GM19328 (cell line): Measurements from ENCODE around the gene CA10.

Source experiments
- ATAC-seq: cut with Tn5 transposase; IDR thresholded peaks from one replicate; pipeline ENCODE4 v1.9.1; 2021; ENCODE audit warnings: mild to moderate bottlenecking, moderate library complexity; ENCODE audit not compliant: unreplicated experiment

Gene CA10

GRCh38 chr17:51890710-51891109, 267.8 kb downstream of the CA10 start:
- no peak for ATAC-seq

- no peak for ATAC-seq
Observed at GRCh38 chr17:51888816-51889215, 269.7 kb downstream of the CA10 start.

- no peak for ATAC-seq
Observed at GRCh38 chr17:51876986-51877385, 281.5 kb downstream of the CA10 start.

DNA sequence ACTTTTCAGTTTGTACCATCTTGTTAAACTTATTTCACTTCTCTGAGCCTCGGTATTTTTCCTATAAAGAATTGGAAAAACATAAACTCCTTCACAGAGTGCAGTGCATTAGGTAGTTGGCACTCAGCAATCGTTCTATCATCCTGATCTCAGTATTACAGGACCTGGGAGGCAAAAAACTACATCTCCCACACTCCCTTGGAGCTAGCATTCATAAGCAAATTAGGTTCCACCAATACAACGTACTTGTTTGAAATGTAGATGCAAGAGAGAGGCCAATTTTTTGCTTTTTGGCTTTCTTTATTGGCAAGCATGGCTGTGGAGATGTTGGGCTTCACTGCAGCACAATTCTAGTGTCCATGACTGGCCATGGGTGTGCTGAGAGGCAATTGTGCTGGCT, 285.2 kb downstream of the CA10 start:
- no peak for ATAC-seq

- no peak for ATAC-seq
Observed at GRCh38 chr17:51869387-51869786, 289.1 kb downstream of the CA10 start.

- ATAC-seq = no peak
Observed at GRCh38 chr17:51860954-51861561, 297.5 kb downstream of the CA10 start.

- no peak for ATAC-seq
Observed at GRCh38 chr17:51857052-51857597, 301.4 kb downstream of the CA10 start.

- ATAC-seq = no peak
Observed at GRCh38 chr17:51855806-51856205, 302.7 kb downstream of the CA10 start.

GRCh38 chr17:51853857-51854256, 304.7 kb downstream of the CA10 start:
- ATAC-seq = no peak

GRCh38 chr17:51852603-51853002, 305.9 kb downstream of the CA10 start:
- no peak for ATAC-seq

GRCh38 chr17:51850201-51850600, 308.3 kb downstream of the CA10 start:
- ATAC-seq = no peak

GRCh38 chr17:51848451-51848850, 310.1 kb downstream of the CA10 start:
- no peak for ATAC-seq

GRCh38 chr17:51846566-51846965, 311.9 kb downstream of the CA10 start:
- no peak for ATAC-seq

GRCh38 chr17:51845776-51846175, 312.7 kb downstream of the CA10 start:
- ATAC-seq = no peak

- ATAC-seq = no peak
Observed at GRCh38 chr17:51842763-51843162, 315.8 kb downstream of the CA10 start.

GRCh38 chr17:51841669-51842068, 316.8 kb downstream of the CA10 start:
- no peak for ATAC-seq

DNA sequence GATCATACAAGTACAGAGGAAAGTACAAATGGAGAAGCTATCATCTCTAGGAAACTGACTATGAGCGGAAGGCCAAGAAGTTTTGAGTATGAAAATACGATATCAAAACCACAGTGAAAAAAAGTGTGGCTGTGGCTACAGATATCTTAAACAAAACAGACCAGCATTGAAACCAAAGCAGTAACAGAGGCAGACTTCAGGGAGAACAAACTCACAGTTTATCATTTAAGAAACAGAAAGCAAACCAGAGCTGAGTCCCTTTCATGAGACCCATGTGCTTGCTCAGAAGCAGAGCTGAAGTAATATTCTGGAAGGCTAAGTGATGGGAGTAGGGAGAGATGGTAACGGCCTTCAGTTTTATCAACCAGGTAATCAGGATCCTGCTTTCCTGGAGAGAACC, 317.8 kb downstream of the CA10 start:
- ATAC-seq = no peak

DNA sequence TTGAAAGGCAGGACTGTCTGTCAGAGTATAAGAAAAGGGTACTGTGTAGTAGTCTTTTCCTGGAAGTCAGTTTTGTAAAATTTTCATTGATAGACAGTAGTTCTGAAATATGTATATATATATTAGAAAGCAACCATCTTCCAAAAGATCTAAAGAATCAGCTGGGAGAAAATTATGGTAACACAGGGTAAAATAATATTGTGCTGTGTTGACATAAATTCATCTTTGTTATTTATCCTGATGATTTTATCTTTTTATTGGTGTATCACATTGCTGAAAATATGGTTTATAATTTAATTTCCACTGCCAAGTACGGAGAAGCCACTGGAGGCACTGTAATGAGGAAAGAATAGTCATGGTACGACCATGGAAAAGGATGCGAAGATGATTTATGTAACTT, 324.9 kb downstream of the CA10 start:
- no peak for ATAC-seq

DNA sequence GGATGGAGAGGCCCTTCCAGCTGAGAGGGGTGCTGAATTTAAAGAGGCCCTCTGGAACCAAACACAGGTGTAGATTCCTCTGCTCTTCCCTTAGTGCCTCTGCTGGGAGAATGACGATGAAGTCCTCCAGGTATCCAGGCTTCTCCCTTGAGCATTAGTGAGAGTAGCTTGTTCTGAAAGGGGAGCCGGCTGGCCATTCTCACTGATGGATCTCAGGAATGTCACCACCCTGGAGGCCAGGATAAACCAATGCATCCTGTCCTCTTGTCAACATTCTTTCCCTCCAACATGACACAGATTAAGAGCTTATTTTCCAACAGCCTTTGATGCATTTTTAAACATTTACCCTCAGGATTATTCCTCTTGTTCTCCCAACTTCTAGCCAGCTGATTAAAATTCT, 325.5 kb downstream of the CA10 start:
- no peak for ATAC-seq

DNA sequence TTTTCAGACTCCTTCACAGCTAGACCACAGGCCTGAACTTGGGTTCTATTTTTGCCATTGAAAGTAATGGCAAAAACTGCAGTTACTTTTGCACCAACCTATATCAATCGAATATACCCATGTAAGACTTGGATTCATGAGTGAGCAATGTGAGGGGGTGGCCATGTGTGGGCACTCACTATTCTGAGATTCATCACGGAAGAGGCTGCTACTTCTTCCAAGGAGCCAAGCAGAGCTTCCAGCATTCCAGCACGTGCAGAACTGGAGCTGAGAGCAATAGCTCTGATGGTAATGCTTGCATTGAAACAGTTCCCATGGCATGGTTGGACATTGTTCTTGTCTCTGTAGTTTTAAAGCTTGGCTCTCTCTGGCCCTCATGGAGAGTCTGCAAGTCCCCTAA, 327.6 kb downstream of the CA10 start:
- no peak for ATAC-seq

GRCh38 chr17:51830451-51830850, 328.1 kb downstream of the CA10 start:
- no peak for ATAC-seq

- ATAC-seq = no peak
Observed at GRCh38 chr17:51828901-51829300, 329.6 kb downstream of the CA10 start.

DNA sequence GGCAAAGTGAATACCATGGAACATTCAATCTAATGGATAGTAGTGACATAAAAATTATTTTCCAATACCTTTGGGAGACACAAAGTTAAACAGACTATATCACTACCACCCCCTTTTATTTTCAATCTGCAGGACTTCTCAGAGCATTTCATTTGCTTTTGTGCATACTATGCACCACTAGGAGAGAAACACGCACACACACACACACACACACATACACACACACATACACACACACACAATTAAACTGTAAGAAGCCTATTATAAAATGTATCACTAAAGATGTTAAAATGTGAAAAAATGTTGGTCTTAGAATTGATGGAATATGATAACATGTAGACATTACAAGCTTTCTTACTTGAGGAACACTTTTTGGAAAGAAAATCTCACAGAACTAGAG, 331.4 kb downstream of the CA10 start:
- ATAC-seq = no peak
